Measurements from ENCODE around the gene BNC2.

Gene BNC2

DNA sequence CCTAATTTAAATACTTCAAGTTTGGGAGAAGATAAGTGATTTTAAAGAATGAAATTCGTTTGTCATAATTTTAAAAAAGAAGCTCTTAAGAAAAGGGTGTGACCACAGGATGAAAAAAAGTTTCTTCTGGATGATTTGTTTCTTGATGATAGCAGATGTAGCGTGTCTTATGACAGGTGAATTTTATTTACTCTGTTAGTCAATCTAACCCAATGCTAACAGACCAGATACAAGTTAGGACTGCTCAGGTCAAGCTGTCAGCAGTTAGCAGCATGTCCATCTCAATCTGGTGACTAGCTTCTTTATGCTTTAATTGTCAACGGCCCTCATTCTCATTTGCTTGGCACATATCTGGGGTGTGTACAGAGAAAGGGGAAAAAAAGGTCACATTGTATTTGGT lies 456.0 kb downstream of the BNC2 start:
- H3K9ac ChIP-seq (ENCODE audit: low read depth, low read length) = no peak overlapping the region
- H3K27me3 ChIP-seq (ENCODE audit: insufficient read depth, low read length) = no peaks in the 10 kb centered on the region
- WGBS = 89% methylated on average over 3 of the region's 3 CpGs
- no peaks in the 10 kb centered on the region; the same call in 1 of the 2 replicates for H3K9me3 ChIP-seq (ENCODE audit: insufficient read depth, low read depth, low read length)
- no peak overlapping the region for H3K4me3 ChIP-seq (ENCODE audit: low read length)
- H3K4me1 ChIP-seq (ENCODE audit: insufficient read depth, low read length) = peaks cover 23% of the 10 kb centered on the region
- H3K27ac ChIP-seq (ENCODE audit: low read depth, low read length) = no peak overlapping the region
- peaks cover 10% of the 10 kb centered on the region for H3K36me3 ChIP-seq (ENCODE audit: insufficient read depth, low read length)

DNA sequence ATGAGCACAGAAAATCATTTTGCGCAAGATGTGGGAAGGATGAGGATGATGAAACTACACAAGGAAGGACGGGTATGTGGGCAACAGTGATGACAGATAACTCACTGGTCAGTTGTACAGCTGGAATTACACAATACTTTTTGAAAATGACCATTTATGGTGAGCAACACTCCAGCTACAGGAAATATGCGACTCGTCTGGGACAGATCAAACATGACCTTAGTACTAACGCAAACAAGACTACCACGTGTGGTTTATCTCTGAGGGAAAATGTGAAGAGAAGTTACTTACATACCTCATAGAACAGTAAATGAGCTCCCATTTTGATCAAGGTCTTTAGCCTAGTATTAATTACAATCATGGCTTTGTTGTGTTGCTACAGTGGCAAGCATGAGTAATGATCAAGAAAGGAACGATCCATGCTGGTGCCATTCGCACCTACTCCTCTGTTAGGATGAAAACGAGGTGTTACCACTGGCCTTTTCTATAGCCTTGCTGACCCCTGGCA lies 456.9 kb downstream of the BNC2 start:
- Histone ChIP-seq H3K27me3 (ENCODE audit: insufficient read depth, low read length) (no peaks in the 10 kb centered on the region), H3K27ac (ENCODE audit: low read depth, low read length) (no peak overlapping the region), H3K9ac (ENCODE audit: low read depth, low read length) (no peak overlapping the region), H3K9me3 (ENCODE audit: insufficient read depth, low read depth, low read length) (no peaks in the 10 kb centered on the region; the same call in 1 of the 2 replicates), H3K4me3 (ENCODE audit: low read length) (no peak overlapping the region), H3K4me1 (ENCODE audit: insufficient read depth, low read length) (peaks cover 23% of the 10 kb centered on the region), H3K36me3 (ENCODE audit: insufficient read depth, low read length) (peaks cover 2% of the 10 kb centered on the region; the same call in 1 of the 2 replicates)
- WGBS = 90% methylated on average over 9 of the region's 9 CpGs

- no peaks in the 10 kb centered on the region for H3K27me3 ChIP-seq (ENCODE audit: insufficient read depth, low read length)
- H3K4me1 ChIP-seq (ENCODE audit: insufficient read depth, low read length) = peaks cover 23% of the 10 kb centered on the region
- H3K4me3 ChIP-seq (ENCODE audit: low read length) = no peak overlapping the region
- H3K9ac ChIP-seq (ENCODE audit: low read depth, low read length) = no peak overlapping the region
- H3K9me3 ChIP-seq (ENCODE audit: insufficient read depth, low read depth, low read length) = no peaks in the 10 kb centered on the region; the same call in 1 of the 2 replicates
- 89% methylated on average over 4 of the region's 4 CpGs for WGBS
- no peaks in the 10 kb centered on the region for H3K36me3 ChIP-seq (ENCODE audit: insufficient read depth, low read length)
- H3K27ac ChIP-seq (ENCODE audit: low read depth, low read length) = no peak overlapping the region
Observed at GRCh38 chr9:16412740-16413139, 457.7 kb downstream of the BNC2 start.

DNA sequence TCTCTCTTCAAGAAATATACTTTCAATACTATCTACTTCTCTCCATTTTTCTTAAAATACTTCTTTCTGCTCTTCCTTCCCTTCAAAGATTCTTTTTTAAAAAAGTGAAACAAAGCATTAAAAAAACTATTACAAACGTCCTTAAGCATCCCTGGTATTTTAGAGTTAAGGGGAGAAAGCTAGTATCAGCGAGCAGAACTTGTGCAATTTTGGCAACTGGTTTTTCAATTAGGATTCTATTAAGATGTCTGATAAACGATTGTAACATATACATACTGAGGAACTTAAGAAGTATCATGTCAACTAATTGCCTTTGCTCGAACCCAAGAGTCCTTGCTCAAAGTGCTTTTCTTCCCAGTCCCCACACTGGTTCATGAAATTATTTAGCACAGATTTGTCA lies 459.2 kb downstream of the BNC2 start:
- no peaks in the 10 kb centered on the region for H3K36me3 ChIP-seq (ENCODE audit: insufficient read depth, low read length)
- H3K27ac ChIP-seq (ENCODE audit: low read depth, low read length) = no peak overlapping the region
- H3K27me3 ChIP-seq (ENCODE audit: insufficient read depth, low read length) = no peaks in the 10 kb centered on the region
- H3K4me3 ChIP-seq (ENCODE audit: low read length) = no peak overlapping the region
- no peak overlapping the region for H3K9ac ChIP-seq (ENCODE audit: low read depth, low read length)
- 92% methylated on average over 4 of the region's 4 CpGs for WGBS
- H3K9me3 ChIP-seq (ENCODE audit: insufficient read depth, low read depth, low read length) = no peaks in the 10 kb centered on the region
- H3K4me1 ChIP-seq (ENCODE audit: insufficient read depth, low read length) = peaks cover 14% of the 10 kb centered on the region; the same call in 1 of the 2 replicates

GRCh38 chr9:16410601-16411280 lies 459.7 kb downstream of the BNC2 start:
- H3K4me1 ChIP-seq (ENCODE audit: insufficient read depth, low read length) = 0 out of 2 replicates have a peak, but pooled peaks cover 10% of the 10 kb centered on the region
- no peak overlapping the region for H3K9ac ChIP-seq (ENCODE audit: low read depth, low read length)
- H3K4me3 ChIP-seq (ENCODE audit: low read length) = no peak overlapping the region
- H3K36me3 ChIP-seq (ENCODE audit: insufficient read depth, low read length) = no peaks in the 10 kb centered on the region
- H3K27ac ChIP-seq (ENCODE audit: low read depth, low read length) = no peak overlapping the region
- H3K27me3 ChIP-seq (ENCODE audit: insufficient read depth, low read length) = no peaks in the 10 kb centered on the region
- H3K9me3 ChIP-seq (ENCODE audit: insufficient read depth, low read depth, low read length) = no peaks in the 10 kb centered on the region
- 94% methylated on average over 7 of the region's 7 CpGs for WGBS

DNA sequence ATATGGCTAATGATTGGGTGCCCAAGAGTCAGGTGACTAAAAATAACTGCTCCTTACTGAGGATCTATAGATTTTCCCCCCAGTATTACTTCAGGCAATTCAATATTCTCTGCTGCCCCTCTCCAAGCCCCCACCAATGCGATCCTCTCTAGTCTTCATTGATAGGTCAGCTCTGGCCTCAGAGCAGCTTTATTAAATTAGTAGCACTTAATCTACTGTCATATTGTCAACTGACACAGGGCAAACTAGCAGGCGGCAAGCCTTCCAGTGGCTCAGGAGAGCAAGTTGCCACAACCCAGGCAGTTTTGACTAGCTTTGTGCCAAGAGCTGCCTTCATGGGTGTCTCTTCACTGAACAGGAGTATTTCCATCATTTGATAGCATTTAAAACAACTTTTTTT lies 462.9 kb downstream of the BNC2 start:
- H3K9ac ChIP-seq (ENCODE audit: low read depth, low read length) = no peak overlapping the region
- 95% methylated on average over 2 of the region's 2 CpGs for WGBS
- no peak overlapping the region for H3K27ac ChIP-seq (ENCODE audit: low read depth, low read length)

GRCh38 chr9:16406526-16407225 lies 463.8 kb downstream of the BNC2 start:
- WGBS = 90% methylated on average over 12 of the region's 12 CpGs
- Histone ChIP-seq H3K27me3 (ENCODE audit: insufficient read depth, low read length) (no peaks in the 10 kb centered on the region), H3K36me3 (ENCODE audit: insufficient read depth, low read length) (no peaks in the 10 kb centered on the region), H3K4me1 (ENCODE audit: insufficient read depth, low read length) (0 out of 2 replicates have a peak, but pooled peaks cover 5% of the 10 kb centered on the region), H3K9me3 (ENCODE audit: insufficient read depth, low read depth, low read length) (no peaks in the 10 kb centered on the region), H3K4me3 (ENCODE audit: low read length) (no peak overlapping the region), H3K27ac (ENCODE audit: low read depth, low read length) (no peak overlapping the region), H3K9ac (ENCODE audit: low read depth, low read length) (no peak overlapping the region)

More for the DNA sequence above, 462.9 kb downstream of the BNC2 start:
- H3K9me3 ChIP-seq (ENCODE audit: insufficient read depth, low read depth, low read length) = no peaks in the 10 kb centered on the region
- H3K4me3 ChIP-seq (ENCODE audit: low read length) = no peak overlapping the region
- no peaks in the 10 kb centered on the region for H3K36me3 ChIP-seq (ENCODE audit: insufficient read depth, low read length)
- H3K27me3 ChIP-seq (ENCODE audit: insufficient read depth, low read length) = no peaks in the 10 kb centered on the region
- 0 out of 2 replicates have a peak, but pooled peaks cover 5% of the 10 kb centered on the region for H3K4me1 ChIP-seq (ENCODE audit: insufficient read depth, low read length)

GRCh38 chr9:16405421-16405820 lies 465.0 kb downstream of the BNC2 start:
- WGBS = 79% methylated on average over 1 of the region's 3 CpGs
- Histone ChIP-seq H3K27ac (ENCODE audit: low read depth, low read length) (no peak overlapping the region), H3K9ac (ENCODE audit: low read depth, low read length) (no peak overlapping the region), H3K36me3 (ENCODE audit: insufficient read depth, low read length) (no peaks in the 10 kb centered on the region), H3K9me3 (ENCODE audit: insufficient read depth, low read depth, low read length) (no peaks in the 10 kb centered on the region), H3K4me1 (ENCODE audit: insufficient read depth, low read length) (0 out of 2 replicates have a peak, but pooled peaks cover 5% of the 10 kb centered on the region), H3K27me3 (ENCODE audit: insufficient read depth, low read length) (no peaks in the 10 kb centered on the region), H3K4me3 (ENCODE audit: low read length) (no peak overlapping the region)

GRCh38 chr9:16401701-16402100 lies 468.8 kb downstream of the BNC2 start:
- no peak overlapping the region for H3K4me3 ChIP-seq (ENCODE audit: low read length)
- 0 out of 2 replicates have a peak, but pooled peaks cover 2% of the 10 kb centered on the region for H3K4me1 ChIP-seq (ENCODE audit: insufficient read depth, low read length)
- 90% methylated on average over 3 of the region's 6 CpGs for WGBS
- no peak overlapping the region for H3K27ac ChIP-seq (ENCODE audit: low read depth, low read length)
- no peaks in the 10 kb centered on the region for H3K27me3 ChIP-seq (ENCODE audit: insufficient read depth, low read length)
- no peaks in the 10 kb centered on the region for H3K36me3 ChIP-seq (ENCODE audit: insufficient read depth, low read length)
- H3K9me3 ChIP-seq (ENCODE audit: insufficient read depth, low read depth, low read length) = no peaks in the 10 kb centered on the region
- no peak overlapping the region for H3K9ac ChIP-seq (ENCODE audit: low read depth, low read length)

DNA sequence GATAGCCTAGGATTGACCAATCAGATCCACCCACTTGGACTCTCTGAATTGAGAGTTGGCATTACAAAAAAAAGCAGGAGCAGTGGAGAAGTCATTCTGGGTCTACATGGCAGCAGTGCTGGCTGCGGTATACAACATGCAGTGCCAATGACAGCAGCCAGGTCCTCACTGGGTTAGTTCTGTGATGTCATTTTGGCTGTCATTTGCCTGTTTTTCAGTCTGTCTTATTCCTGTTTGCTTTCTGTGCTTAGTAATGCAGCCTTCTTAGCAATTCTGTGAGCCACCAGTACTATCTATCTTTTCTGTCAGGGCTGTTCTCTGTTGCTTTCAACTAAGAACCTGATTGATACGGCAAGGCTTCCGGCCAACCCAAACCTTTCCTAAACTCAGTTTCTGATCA lies 471.8 kb downstream of the BNC2 start:
- no peak overlapping the region for H3K4me3 ChIP-seq (ENCODE audit: low read length)
- WGBS = 77% methylated on average over 3 of the region's 3 CpGs
- no peaks in the 10 kb centered on the region for H3K4me1 ChIP-seq (ENCODE audit: insufficient read depth, low read length)

GRCh38 chr9:16396389-16396788 lies 474.1 kb downstream of the BNC2 start:
- Histone ChIP-seq H3K9me3 (ENCODE audit: insufficient read depth, low read depth, low read length) (no peaks in the 10 kb centered on the region), H3K27me3 (ENCODE audit: insufficient read depth, low read length) (no peaks in the 10 kb centered on the region), H3K27ac (ENCODE audit: low read depth, low read length) (no peak overlapping the region), H3K36me3 (ENCODE audit: insufficient read depth, low read length) (no peaks in the 10 kb centered on the region), H3K9ac (ENCODE audit: low read depth, low read length) (no peak overlapping the region), H3K4me3 (ENCODE audit: low read length) (no peak overlapping the region), H3K4me1 (ENCODE audit: insufficient read depth, low read length) (no peaks in the 10 kb centered on the region)
- WGBS = 100% methylated on average over 4 of the region's 4 CpGs

More for the DNA sequence above, 471.8 kb downstream of the BNC2 start:
- Histone ChIP-seq H3K27ac (ENCODE audit: low read depth, low read length) (no peak overlapping the region), H3K36me3 (ENCODE audit: insufficient read depth, low read length) (no peaks in the 10 kb centered on the region), H3K9me3 (ENCODE audit: insufficient read depth, low read depth, low read length) (no peaks in the 10 kb centered on the region), H3K9ac (ENCODE audit: low read depth, low read length) (no peak overlapping the region), H3K27me3 (ENCODE audit: insufficient read depth, low read length) (no peaks in the 10 kb centered on the region)

Measured in HUES64 (cell line).